Neural cell (in vitro differentiated cells): ENCODE results near the gene DEPDC5.

Experiments
- CTCF ChIP-seq: fragments of 450-650 bp; IDR thresholded peaks from 2 replicates; pipeline ENCODE4 v1.5.1; 2014; ENCODE audit warnings: antibody characterized with exemption, mild to moderate bottlenecking, moderate library complexity; ENCODE audit not compliant: poor library complexity, severe bottlenecking
- EP300 ChIP-seq: fragments of 450-650 bp; conservative IDR thresholded peaks from 2 replicates; pipeline ENCODE4 v1.6.1; 2014; ENCODE audit warnings: antibody characterized with exemption, mild to moderate bottlenecking, moderate library complexity; ENCODE audit not compliant: poor library complexity, severe bottlenecking
- EZH2 ChIP-seq: fragments of 200-600, 300-800 bp; shearing (Covaris generic), sonication (generic); IDR thresholded peaks from 2 replicates; pipeline ENCODE4 v1.6.1; 2014; ENCODE audit warnings: antibody characterized with exemption, low read length, borderline replicate concordance, mild to moderate bottlenecking; ENCODE audit not compliant: insufficient read depth, poor library complexity, severe bottlenecking
- MXI1 ChIP-seq: fragments of 450-650 bp; conservative IDR thresholded peaks from 2 replicates; pipeline ENCODE4 v1.6.1; 2014; ENCODE audit warnings: antibody characterized with exemption, mild to moderate bottlenecking; ENCODE audit not compliant: poor library complexity, severe bottlenecking
- POLR2AphosphoS5 ChIP-seq: IDR thresholded peaks from 2 replicates; pipeline ENCODE4 v1.6.1; 2012
- RAD21 ChIP-seq: fragments of 450-650 bp; conservative IDR thresholded peaks from 2 replicates; pipeline ENCODE4 v1.6.1; 2014; ENCODE audit warnings: antibody characterized with exemption, mild to moderate bottlenecking, moderate library complexity
- REST ChIP-seq: IDR thresholded peaks from 2 replicates; pipeline ENCODE4 v1.6.1; 2012; ENCODE audit warnings: borderline replicate concordance
- SMC3 ChIP-seq: fragments of 450-650 bp; conservative IDR thresholded peaks from 2 replicates; pipeline ENCODE4 v1.6.1; 2014; ENCODE audit warnings: antibody characterized with exemption, mild to moderate bottlenecking, moderate library complexity; ENCODE audit not compliant: poor library complexity
- TAF1 ChIP-seq: IDR thresholded peaks from 2 replicates; pipeline ENCODE4 v1.6.1; 2012; ENCODE audit warnings: low read depth

GRCh38 chr22:31857247-31857646, 103.4 kb downstream of the DEPDC5 start:
- TF ChIP-seq CTCF, result peak; percentile 20
- TF ChIP-seq MXI1, result peak; percentile 93
- peak; percentile 94 for TF ChIP-seq POLR2AphosphoS5
- no peak for TF ChIP-seq EZH2
- TF ChIP-seq EP300, result peak; percentile 86
- TF ChIP-seq RAD21, result peak; percentile 70
- TF ChIP-seq SMC3, result peak; percentile 71
- TF ChIP-seq TAF1, result peak; percentile 91
- TF ChIP-seq REST, result peak; percentile 65
